ENCODE data around the gene TCF7L2. TPM values are rescaled to one million over a fixed set of nuclear protein-coding genes. Genes with fewer than 3 reads are reported as not detected.

Gene TCF7L2
- polyA plus RNA-seq, 1 experiment: 11.3 TPM

DNA sequence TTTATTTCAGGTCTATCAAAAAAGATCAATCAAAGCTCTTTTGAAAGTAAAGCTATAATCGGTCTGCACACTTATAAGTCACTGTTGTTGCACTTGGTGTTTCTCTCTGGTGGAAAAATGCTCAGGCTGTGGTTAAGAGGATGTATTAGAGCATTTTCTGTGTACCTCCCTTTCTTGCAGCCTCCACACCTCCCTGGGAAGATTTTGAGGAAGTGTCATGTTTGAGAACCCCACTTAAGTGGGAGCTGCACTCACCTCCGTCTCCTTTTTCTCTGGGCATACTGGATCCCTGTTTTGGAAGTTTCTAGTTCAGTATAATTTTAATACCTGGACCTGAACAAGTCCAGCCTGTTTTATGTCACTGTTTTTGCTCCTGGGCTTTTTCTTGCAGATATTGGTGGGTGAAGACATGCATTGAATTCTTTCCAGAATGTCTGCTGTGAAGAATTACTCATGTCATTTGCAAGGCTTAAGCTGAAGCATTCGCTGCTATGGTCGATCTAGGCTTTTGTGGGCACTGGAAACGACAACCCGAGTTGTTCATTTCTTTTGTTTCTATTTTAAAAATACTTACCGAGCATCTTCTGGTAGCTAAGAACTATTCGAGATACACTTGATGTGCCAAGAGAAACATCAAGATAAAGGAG lies 36.6 kb downstream of the TCF7L2 start:
- no peaks in the 10 kb centered on the region for H3K27me3 ChIP-seq (ENCODE audit: control insufficient read depth, insufficient read depth, low read length)
- POLR2A ChIA-PET: interaction anchor here (0.5 kb wide), 1 partner anchor 87 kb away, joined by 7 read pairs; no protein-coding TSS in a partner anchor
- H3K36me3 ChIP-seq (ENCODE audit: control insufficient read depth, insufficient read depth, low read length): peaks cover 5% of the 10 kb centered on the region
- H3K4me3 ChIP-seq (ENCODE audit: low read depth, low read length): no peak overlapping the region
- CTCF ChIA-PET: interaction anchor here (0.7 to 2.1 kb wide), 5 partner anchors 11 to 419 kb away, joined by 3 to 8 read pairs (median 3); no protein-coding TSS in a partner anchor
- TF ChIP-seq, protein P1, sequence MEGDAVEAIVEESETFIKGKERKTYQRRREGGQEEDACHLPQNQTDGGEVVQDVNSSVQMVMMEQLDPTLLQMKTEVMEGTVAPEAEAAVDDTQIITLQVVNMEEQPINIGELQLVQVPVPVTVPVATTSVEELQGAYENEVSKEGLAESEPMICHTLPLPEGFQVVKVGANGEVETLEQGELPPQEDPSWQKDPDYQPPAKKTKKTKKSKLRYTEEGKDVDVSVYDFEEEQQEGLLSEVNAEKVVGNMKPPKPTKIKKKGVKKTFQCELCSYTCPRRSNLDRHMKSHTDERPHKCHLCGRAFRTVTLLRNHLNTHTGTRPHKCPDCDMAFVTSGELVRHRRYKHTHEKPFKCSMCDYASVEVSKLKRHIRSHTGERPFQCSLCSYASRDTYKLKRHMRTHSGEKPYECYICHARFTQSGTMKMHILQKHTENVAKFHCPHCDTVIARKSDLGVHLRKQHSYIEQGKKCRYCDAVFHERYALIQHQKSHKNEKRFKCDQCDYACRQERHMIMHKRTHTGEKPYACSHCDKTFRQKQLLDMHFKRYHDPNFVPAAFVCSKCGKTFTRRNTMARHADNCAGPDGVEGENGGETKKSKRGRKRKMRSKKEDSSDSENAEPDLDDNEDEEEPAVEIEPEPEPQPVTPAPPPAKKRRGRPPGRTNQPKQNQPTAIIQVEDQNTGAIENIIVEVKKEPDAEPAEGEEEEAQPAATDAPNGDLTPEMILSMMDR (IDR thresholded peaks at IDR 0.05; ENCODE audit: insufficient read depth, low read depth, low read length): no peak
- no peak for DNase-seq (ENCODE audit: low read depth)

DNA sequence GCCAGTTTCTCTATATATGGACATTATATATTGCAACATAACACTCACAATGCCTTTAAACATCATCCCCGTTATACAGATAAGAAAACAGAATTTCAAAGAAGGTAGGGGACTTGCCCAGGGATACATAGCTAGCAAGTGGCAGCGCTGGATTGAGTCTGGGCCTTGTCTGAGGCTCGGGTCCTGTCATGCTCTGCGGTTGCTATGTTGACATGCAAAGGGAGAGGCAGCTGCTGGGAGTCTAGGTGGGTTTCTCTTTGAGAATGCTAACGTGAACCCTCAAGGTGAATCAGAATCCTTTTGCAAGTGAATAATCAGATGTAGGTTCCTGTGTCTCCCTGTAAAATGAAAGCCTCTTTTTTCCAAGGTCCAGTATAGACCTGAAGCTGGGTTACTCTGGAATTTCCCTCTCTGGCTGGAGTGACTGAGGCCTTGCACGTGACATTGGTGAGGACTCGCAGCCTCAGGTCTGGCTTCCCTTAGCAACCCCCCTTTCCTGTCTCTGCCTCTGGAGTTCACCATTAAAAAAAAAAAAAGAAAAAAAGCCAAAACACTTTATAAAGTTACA lies 38.9 kb downstream of the TCF7L2 start:
- no peak for DNase-seq (ENCODE audit: low read depth)
- Histone ChIP-seq H3K4me3 (ENCODE audit: low read depth, low read length) (no peak overlapping the region), H3K36me3 (ENCODE audit: control insufficient read depth, insufficient read depth, low read length) (peaks cover 4% of the 10 kb centered on the region), H3K27me3 (ENCODE audit: control insufficient read depth, insufficient read depth, low read length) (no peaks in the 10 kb centered on the region)
- ChIA-PET CTCF (interaction anchor here (1.2 kb wide), 1 partner anchor 8 kb away, joined by 3 read pairs; no protein-coding TSS in a partner anchor), POLR2A (interaction anchor here (0.6 kb wide), 1 partner anchor 9 kb away, joined by 3 read pairs; no protein-coding TSS in a partner anchor)
- TF ChIP-seq, protein P1 (IDR thresholded peaks at IDR 0.05; ENCODE audit: insufficient read depth, low read depth, low read length): no peak

DNA sequence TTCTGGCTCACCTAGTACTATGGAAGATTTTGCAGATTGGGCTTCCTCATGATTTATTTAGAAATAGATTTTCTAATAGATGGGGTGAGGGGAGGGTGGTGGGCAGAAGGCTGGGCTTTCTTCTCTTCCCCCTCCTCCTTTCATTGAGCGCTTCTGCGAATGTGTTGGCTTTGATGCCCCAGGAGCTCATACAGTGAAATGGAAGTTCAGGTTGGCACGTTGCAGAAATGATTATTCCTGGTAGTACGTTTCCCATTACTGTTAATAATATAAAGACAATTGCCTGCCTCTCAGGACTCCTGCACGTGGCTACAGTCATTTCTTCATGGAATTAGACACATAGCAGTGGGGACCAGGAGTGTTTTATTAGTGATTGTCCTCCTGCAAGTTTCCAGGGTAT lies 39.8 kb downstream of the TCF7L2 start:
- ChIA-PET POLR2A (no interaction called here), CTCF (interaction anchor here (1.1 kb wide), 1 partner anchor 10 kb away, joined by 3 read pairs; no protein-coding TSS in a partner anchor)
- H3K4me3 ChIP-seq (ENCODE audit: low read depth, low read length): no peak overlapping the region
- no peak for DNase-seq (ENCODE audit: low read depth)
- TF ChIP-seq, protein P1 (IDR thresholded peaks at IDR 0.05; ENCODE audit: insufficient read depth, low read depth, low read length): no peak
- H3K36me3 ChIP-seq (ENCODE audit: control insufficient read depth, insufficient read depth, low read length): peaks cover 4% of the 10 kb centered on the region
- H3K27me3 ChIP-seq (ENCODE audit: control insufficient read depth, insufficient read depth, low read length): no peaks in the 10 kb centered on the region

DNA sequence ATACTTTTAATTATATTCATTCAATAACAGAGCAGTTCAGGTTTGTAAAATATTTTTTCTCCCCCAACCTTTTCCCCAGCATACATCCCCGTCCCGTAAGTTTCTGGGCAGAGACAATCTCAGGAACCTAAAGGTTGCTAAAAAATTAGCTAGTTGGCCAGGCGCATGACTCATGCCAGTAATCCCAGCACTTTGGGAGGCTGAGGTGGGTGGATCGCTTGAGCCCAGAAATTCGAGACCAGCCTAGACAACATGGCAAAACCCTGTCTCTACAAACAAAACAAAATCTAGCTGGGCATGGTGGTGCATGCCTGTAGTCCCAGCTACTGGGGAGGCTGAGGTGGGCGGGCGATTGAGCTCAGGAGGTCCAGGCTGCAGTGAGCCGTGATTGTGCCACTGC lies 40.2 kb downstream of the TCF7L2 start:
- CTCF ChIA-PET: interaction anchor here (1.1 kb wide), 1 partner anchor 9 kb away, joined by 3 read pairs; no protein-coding TSS in a partner anchor
- peaks cover 4% of the 10 kb centered on the region for H3K36me3 ChIP-seq (ENCODE audit: control insufficient read depth, insufficient read depth, low read length)
- no peak overlapping the region for H3K4me3 ChIP-seq (ENCODE audit: low read depth, low read length)
- POLR2A ChIA-PET: no interaction called here
- DNase-seq (ENCODE audit: low read depth): no peak
- H3K27me3 ChIP-seq (ENCODE audit: control insufficient read depth, insufficient read depth, low read length): no peaks in the 10 kb centered on the region
- TF ChIP-seq, protein P1 (IDR thresholded peaks at IDR 0.05; ENCODE audit: insufficient read depth, low read depth, low read length): no peak

DNA sequence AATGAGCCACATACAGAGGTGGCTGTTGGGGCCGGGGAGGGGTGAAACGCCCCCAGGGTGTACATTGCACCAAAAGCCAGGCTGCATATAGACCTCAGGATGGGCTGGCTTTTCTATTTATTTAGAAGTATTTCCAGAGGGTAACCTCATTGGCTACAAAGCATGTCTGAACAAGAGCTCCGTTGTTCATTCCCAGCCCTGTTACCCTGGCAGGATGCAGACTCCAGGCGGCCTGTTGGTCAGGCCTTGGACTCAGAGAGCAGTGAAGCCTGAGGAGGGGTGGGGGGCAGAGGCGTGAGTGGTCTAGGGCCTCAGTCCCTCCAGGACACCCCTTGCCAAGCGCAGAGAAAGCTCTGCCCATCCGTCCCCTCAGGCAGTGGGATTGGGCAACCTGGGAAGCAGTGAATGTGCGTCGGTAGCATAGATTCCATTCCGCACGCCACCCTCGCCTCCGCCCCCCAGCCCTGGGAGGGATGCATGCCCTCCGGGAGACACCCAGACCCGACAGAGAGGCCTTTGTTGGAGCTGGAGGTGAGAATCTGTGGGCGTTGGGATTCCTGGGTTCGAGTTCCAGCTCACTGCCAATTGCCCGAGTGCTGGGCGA lies 41.9 kb downstream of the TCF7L2 start:
- Histone ChIP-seq H3K36me3 (ENCODE audit: control insufficient read depth, insufficient read depth, low read length) (peaks cover 4% of the 10 kb centered on the region), H3K4me3 (ENCODE audit: low read depth, low read length) (no peak overlapping the region), H3K27me3 (ENCODE audit: control insufficient read depth, insufficient read depth, low read length) (no peaks in the 10 kb centered on the region)
- no peak for DNase-seq (ENCODE audit: low read depth)
- CTCF ChIA-PET: no interaction called here
- TF ChIP-seq, protein P1 (IDR thresholded peaks at IDR 0.05; ENCODE audit: insufficient read depth, low read depth, low read length): no peak
- POLR2A ChIA-PET: no interaction called here
